Metanephros (tissue), 1 donor: ENCODE measurements around the gene LHFPL4. TPM values are rescaled to one million over a fixed set of nuclear protein-coding genes. Genes with fewer than 3 reads are reported as not detected.

ENCODE experiments used
- total RNA-seq: library from RNA; depleted of rRNA; stranded (reverse); fragments of >200 nt; gene quantifications from one replicate; pipeline ENCODE4 v1.2.3, GENCODE V29; 2014

The LHFPL4 gene
- total RNA-seq: not detected

DNA sequence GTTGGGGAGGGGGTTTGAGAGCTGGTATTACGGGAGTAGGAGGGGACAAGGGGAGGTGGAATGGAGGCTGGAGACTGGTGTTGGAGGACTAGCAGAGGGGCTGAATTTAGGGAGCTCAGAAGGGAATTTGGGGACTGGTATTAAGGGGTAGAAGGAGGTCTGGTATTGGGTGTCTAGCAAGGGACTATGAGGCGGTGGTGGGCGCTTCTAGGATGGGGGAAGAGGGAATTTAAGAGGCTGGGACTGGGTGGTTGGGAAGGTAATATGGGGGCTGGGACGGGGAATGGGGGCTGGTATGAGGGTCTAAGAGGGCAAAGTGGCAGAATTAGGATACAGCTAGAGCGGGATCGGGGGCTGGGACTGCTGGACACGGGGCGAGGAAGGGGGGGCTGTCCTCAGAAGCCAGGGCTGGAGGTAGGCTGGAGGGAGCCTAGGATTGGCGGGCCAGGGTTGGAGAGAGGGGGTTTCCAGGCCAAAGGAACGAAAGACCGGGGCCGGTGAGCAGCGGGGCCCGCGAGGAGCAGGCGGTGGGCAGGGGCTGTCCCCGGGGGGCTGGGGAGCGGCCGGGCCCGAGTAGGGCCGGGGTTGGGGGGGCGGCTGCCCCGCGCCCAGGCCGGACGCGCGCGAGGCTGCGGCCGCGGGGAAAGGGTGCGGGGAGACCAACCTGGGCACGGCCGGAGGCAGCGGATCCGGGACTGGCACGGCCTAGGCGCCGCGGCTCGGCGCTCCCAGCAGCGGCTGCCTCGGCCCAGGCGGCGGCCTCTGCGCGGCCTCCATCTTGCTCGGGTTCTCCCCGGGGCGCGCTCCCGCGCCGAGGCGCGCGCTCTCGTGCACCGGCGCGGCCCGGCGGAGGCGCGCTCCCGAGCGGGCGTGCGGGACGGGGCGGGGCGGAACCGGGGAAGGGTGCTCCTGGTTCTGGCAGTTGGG lies at the start of gene LHFPL4:
Gene LHFPL4 (minus strand): TSS at position 802 of the 927 bp plus-strand sequence. CDS start 1,143 bp downstream, outside the sequence.

Other genes with a start within 250 kb of the LHFPL4 start
- gene THUMPD3, start 190.8 kb downstream of the LHFPL4 start, total RNA-seq: 32.9 TPM
- 106 TPM for gene SETD5, start 156.2 kb downstream of the LHFPL4 start, total RNA-seq
- gene MTMR14, start 95.7 kb upstream of the LHFPL4 start, total RNA-seq: 29.8 TPM
- 0.23 TPM for gene CPNE9, start 150.0 kb upstream of the LHFPL4 start, total RNA-seq
- 17.2 TPM for gene BRPF1, start 177.9 kb upstream of the LHFPL4 start, total RNA-seq
- 33.7 TPM for gene OGG1, start 196.1 kb upstream of the LHFPL4 start, total RNA-seq
- gene CAMK1, start 216.1 kb upstream of the LHFPL4 start, total RNA-seq: 29.7 TPM
- gene TADA3, start 238.7 kb upstream of the LHFPL4 start, total RNA-seq: 40.0 TPM
- 103 TPM for gene ARPC4, start 239.3 kb upstream of the LHFPL4 start, total RNA-seq